Measurements from ENCODE around the gene PDE1A.

DNA sequence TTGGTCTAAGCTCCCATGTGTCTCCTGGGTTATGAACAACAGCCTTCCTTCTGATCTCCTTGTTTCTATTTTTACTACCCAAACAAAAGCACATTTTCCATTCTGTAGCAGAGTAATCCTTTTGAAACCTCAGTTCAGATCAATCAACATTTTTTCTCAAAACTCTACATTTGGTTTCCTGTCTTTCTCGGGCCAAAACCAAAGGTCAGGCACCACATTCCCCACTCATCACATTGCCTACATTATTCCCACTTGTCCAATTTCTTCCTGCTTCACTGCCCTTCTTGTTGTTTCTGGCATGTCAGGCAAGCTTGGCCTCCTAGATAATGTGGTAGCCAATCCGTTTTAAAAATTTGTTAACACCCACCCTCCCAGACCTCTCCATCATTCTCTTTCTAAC lies 244.4 kb downstream of the PDE1A start:
- TF ChIP-seq POLR2AphosphoS5 (IDR thresholded peaks at IDR 0.05) (no peak), POLR2A (IDR thresholded peaks at IDR 0.05) (no peak), EP300 (IDR thresholded peaks at IDR 0.05) (no peak)
- TF ChIP-seq, protein P1, sequence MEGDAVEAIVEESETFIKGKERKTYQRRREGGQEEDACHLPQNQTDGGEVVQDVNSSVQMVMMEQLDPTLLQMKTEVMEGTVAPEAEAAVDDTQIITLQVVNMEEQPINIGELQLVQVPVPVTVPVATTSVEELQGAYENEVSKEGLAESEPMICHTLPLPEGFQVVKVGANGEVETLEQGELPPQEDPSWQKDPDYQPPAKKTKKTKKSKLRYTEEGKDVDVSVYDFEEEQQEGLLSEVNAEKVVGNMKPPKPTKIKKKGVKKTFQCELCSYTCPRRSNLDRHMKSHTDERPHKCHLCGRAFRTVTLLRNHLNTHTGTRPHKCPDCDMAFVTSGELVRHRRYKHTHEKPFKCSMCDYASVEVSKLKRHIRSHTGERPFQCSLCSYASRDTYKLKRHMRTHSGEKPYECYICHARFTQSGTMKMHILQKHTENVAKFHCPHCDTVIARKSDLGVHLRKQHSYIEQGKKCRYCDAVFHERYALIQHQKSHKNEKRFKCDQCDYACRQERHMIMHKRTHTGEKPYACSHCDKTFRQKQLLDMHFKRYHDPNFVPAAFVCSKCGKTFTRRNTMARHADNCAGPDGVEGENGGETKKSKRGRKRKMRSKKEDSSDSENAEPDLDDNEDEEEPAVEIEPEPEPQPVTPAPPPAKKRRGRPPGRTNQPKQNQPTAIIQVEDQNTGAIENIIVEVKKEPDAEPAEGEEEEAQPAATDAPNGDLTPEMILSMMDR (IDR thresholded peaks at IDR 0.05) = no peak

Measured in suprapubic skin (tissue), 4 donors.